ENCODE results near the gene AARS1. TPM values are rescaled to one million over a fixed set of nuclear protein-coding genes. Genes with fewer than 3 reads are reported as not detected.
"Not testable (repeated sequence)": the region's sequence is repeated elsewhere in the genome, so short reads cannot be mapped to it uniquely, and the experiment has no call there.

The AARS1 gene
- total RNA-seq, 1 donor from 2014 or later: 297 TPM

GRCh38 chr16:70290949-70291519, 1.7 kb upstream of the AARS1 start:
- Mint-ChIP-seq H3K9me3 (ENCODE audit: unreplicated experiment) (no peaks in the 10 kb centered on the region), H3K27ac (ENCODE audit: unreplicated experiment) (peak overlapping the region; percentile 94), H3K4me1 (ENCODE audit: unreplicated experiment) (peaks cover 14% of the 10 kb centered on the region), H3K4me3 (ENCODE audit: unreplicated experiment) (no peak overlapping the region), H3K36me3 (ENCODE audit: unreplicated experiment) (no peaks in the 10 kb centered on the region), H3K27me3 (ENCODE audit: unreplicated experiment) (no peaks in the 10 kb centered on the region)
- TF ChIP-seq, protein P1, sequence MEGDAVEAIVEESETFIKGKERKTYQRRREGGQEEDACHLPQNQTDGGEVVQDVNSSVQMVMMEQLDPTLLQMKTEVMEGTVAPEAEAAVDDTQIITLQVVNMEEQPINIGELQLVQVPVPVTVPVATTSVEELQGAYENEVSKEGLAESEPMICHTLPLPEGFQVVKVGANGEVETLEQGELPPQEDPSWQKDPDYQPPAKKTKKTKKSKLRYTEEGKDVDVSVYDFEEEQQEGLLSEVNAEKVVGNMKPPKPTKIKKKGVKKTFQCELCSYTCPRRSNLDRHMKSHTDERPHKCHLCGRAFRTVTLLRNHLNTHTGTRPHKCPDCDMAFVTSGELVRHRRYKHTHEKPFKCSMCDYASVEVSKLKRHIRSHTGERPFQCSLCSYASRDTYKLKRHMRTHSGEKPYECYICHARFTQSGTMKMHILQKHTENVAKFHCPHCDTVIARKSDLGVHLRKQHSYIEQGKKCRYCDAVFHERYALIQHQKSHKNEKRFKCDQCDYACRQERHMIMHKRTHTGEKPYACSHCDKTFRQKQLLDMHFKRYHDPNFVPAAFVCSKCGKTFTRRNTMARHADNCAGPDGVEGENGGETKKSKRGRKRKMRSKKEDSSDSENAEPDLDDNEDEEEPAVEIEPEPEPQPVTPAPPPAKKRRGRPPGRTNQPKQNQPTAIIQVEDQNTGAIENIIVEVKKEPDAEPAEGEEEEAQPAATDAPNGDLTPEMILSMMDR (IDR thresholded peaks at IDR 0.05): no peak
- no peak for DNase-seq (ENCODE audit: extremely low spot score, unreplicated experiment)

- DNase-seq (ENCODE audit: extremely low spot score, unreplicated experiment); H3K27me3 Mint-ChIP-seq (ENCODE audit: unreplicated experiment); H3K9me3 Mint-ChIP-seq (ENCODE audit: unreplicated experiment): not testable (repeated sequence)
- Mint-ChIP-seq H3K4me1 (ENCODE audit: unreplicated experiment) (peaks cover 31% of the 10 kb centered on the region), H3K27ac (ENCODE audit: unreplicated experiment) (peak overlapping the region; percentile 99), H3K36me3 (ENCODE audit: unreplicated experiment) (peaks cover 15% of the 10 kb centered on the region), H3K4me3 (ENCODE audit: unreplicated experiment) (peak overlapping the region; percentile 99)
Observed at GRCh38 chr16:70287304-70287971, 1.9 kb downstream of the AARS1 start.

- TF ChIP-seq, protein P1 (IDR thresholded peaks at IDR 0.05): no peak
- Mint-ChIP-seq H3K4me1 (ENCODE audit: unreplicated experiment) (no peaks in the 10 kb centered on the region), H3K4me3 (ENCODE audit: unreplicated experiment) (no peak overlapping the region), H3K27ac (ENCODE audit: unreplicated experiment) (peak overlapping the region; percentile 1), H3K27me3 (ENCODE audit: unreplicated experiment) (no peaks in the 10 kb centered on the region), H3K36me3 (ENCODE audit: unreplicated experiment) (peaks cover 54% of the 10 kb centered on the region), H3K9me3 (ENCODE audit: unreplicated experiment) (no peaks in the 10 kb centered on the region)
- DNase-seq (ENCODE audit: extremely low spot score, unreplicated experiment): no peak
Observed at GRCh38 chr16:70276392-70276791, 12.9 kb downstream of the AARS1 start.

GRCh38 chr16:70271696-70272095, 17.6 kb downstream of the AARS1 start:
- no peaks in the 10 kb centered on the region for H3K4me1 Mint-ChIP-seq (ENCODE audit: unreplicated experiment)
- no peak overlapping the region for H3K4me3 Mint-ChIP-seq (ENCODE audit: unreplicated experiment)
- TF ChIP-seq, protein P1 (IDR thresholded peaks at IDR 0.05): no peak
- peaks cover 59% of the 10 kb centered on the region for H3K36me3 Mint-ChIP-seq (ENCODE audit: unreplicated experiment)
- H3K27me3 Mint-ChIP-seq (ENCODE audit: unreplicated experiment): no peaks in the 10 kb centered on the region
- no peaks in the 10 kb centered on the region for H3K9me3 Mint-ChIP-seq (ENCODE audit: unreplicated experiment)
- DNase-seq (ENCODE audit: extremely low spot score, unreplicated experiment): no peak
- no peak overlapping the region for H3K27ac Mint-ChIP-seq (ENCODE audit: unreplicated experiment)

GRCh38 chr16:70270176-70270575, 19.1 kb downstream of the AARS1 start:
- peaks cover 60% of the 10 kb centered on the region for H3K36me3 Mint-ChIP-seq (ENCODE audit: unreplicated experiment)
- H3K4me1 Mint-ChIP-seq (ENCODE audit: unreplicated experiment): no peaks in the 10 kb centered on the region
- no peak overlapping the region for H3K27ac Mint-ChIP-seq (ENCODE audit: unreplicated experiment)

More at GRCh38 chr16:70270176-70270575, 19.1 kb downstream of the AARS1 start:
- H3K27me3 Mint-ChIP-seq (ENCODE audit: unreplicated experiment): no peaks in the 10 kb centered on the region
- no peak for DNase-seq (ENCODE audit: extremely low spot score, unreplicated experiment)
- TF ChIP-seq, protein P1 (IDR thresholded peaks at IDR 0.05): no peak
- no peak overlapping the region for H3K4me3 Mint-ChIP-seq (ENCODE audit: unreplicated experiment)
- H3K9me3 Mint-ChIP-seq (ENCODE audit: unreplicated experiment): no peaks in the 10 kb centered on the region

Measured in osteocyte (in vitro differentiated cells).